Activated T-cell treated with anti-CD3 and anti-CD28 coated beads for 48 hours (primary cell): ENCODE results near the gene SART3.
"Not testable (repeated sequence)": the region's sequence is repeated elsewhere in the genome, so short reads cannot be mapped to it uniquely, and the experiment has no call there.

Experiments used
- DNase-seq: peaks from one replicate; pipeline ENCODE4 v3.0.0-alpha.2; 2020; ENCODE audit warnings: low read depth

SART3 gene

DNA sequence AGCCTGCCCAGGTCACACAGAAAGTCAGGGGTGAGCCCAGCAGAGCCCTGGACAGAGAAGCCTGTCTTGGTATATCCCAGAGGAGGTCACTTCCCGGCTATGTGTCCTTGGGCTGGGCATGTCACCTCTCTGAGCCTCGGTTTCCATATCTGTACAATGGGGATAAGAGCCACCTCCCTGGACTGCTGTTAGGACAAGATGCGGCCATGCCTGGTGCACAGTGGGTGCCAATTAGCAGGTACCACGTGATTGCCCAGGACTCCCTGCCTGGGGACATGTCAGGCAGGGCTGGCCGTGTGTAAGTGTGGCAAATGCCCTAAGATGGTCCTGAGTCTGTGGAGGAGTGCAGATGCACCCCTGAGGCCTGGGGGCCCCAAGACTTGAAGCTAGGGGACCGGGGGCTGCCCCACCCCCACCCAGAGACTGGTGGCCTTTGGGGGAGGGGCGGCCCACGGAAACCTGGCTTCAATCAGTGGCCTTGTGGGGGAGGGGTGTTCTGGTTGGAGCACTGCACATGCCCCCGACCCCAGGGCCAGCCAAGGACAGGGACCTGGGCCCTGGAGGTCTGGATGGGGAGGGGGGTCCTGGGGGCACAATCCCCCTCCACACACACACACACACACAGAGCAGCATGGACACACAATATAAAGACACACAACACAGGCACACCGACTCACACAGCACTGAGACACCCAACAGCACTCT, 36.0 kb upstream of the SART3 start:
- no peak for DNase-seq

DNA sequence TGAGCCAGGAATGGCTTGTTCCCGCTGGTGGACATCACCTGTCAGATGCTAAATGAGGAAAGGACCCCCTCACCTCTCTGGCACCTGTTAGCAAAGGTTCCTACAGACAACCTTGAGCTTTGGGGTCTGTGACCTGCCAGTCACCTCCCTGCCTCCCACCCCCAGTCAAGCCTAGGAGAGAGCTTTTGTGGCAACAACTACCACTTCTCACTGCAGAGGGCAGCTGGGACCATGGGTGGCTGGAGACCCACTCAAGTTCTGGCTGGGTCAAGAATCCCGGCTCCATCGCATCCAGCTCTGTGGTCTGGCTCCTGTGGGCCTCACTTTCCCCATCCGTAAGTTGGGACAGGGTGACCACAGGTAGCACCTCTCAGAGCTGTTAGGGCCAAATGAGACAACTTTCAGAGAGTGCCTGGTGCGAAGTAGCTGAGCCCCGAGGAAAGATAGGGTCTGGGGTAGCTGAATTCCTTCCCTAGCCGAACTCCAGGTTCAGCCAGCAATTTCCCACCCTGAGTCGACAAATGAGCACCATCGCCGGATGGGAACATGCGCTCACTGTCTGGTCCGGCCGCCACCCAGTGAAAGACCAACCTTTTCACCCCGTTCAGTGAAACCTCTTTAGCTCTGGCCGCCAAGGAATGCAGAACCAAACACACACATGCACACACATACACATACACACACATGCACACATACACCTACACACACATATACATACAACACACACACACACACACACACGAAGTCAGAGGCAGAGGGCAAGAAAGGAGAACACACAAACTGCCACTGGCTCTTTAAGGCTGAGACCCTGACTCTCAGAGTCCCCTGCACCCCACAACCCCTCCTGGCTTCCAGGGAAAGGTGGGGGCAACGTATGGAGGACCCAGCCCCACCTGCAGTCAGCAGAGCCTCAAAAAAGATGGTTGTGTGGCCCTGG, 35.0 kb upstream of the SART3 start:
- DNase-seq = no peak

DNA sequence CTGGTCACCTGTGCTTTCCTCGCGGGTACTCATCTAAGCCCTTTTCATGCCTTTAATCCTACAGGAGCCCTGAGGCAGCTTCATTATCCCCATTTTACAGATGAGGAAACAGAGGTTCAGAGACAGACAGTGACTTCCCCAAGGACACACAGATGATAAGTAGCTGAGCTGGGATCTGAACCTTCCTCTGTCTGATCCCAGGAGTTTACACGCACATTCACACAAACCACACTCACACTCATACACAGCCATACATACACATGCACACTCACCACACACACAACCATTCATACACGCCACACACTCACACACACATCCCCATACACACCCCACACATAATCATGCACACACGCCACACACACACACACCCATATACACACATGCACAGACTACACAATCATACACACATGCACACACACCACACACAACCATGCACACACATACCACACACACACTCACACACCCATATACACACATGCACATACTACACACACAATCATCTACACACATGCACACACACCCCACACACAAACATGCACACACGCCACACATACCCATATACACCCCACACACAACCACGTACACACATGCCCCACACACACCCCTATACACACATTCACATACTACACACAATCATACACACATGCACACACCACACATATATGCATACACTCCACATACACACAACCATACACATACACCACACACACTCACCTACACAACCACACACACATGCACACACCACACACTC, 34.2 kb upstream of the SART3 start:
- no peak for DNase-seq

DNA sequence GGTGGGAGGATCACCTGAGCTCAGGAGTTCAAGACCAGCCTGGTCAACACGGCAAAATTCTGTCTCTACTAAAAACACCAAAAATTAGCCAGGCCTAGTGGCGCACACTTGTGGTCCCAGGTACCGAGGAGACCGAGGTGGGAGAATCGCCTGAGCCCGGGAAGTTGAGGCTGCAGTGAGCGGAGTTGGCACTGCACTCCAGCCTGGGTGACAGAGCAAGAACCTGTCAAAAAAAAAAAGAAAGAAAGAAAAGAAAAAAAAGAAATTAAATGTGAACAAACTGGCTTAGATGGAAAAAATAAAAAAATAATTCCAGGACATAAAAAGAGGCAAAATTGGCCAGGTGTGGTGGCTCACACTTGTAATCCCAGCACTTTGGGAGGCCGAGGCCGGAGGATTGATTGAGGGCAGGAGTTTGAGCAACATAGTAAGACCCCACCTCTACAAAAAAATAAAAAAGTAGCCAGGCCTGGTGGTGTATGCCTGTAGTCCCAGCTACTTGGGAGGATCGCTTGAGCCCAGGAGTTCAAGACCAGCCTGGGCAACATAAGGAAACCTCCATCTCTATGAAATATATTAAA, 33.4 kb upstream of the SART3 start:
- DNase-seq = no peak

DNA sequence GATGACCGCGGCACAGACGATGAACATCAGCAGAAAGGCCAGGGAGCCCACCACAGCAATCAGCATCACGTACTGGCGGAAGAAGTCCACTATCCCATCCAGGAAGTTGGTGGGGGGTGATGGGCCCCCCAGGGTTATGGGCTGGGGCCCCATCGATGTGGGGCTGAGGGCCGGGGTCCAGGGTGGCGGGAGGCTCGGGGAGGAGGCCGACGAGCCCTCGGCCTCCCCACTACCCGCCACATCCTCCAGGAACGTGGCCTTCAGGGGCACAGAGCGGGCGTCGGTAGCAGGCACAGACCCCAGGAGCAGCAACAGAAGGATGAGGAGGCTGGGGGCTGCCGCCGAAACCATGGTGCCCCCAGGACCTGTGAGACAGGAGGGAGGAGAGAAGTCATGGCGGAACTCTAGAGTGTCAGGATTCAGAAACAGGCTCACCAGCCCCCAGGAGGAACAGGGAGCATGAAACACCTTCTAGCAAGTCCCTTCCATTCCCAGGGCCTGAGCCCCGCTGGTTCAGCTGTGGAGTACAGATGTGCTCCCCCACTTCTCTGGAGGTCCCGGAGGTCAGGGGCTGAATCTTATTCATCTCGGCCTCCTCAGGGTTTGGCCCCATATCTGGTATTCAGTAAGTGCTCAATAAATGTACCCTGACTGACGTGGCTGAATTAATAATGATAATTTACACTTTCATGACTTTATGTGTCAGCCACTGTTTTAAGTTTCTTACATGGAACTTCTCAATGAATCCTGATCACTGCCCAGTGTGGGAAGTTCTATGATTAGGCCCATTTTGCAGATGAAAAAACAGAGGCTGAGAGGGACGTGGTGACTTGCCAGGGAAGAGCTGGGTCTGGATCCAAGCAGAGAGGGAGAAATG, 31.3 kb upstream of the SART3 start:
- no peak for DNase-seq

DNA sequence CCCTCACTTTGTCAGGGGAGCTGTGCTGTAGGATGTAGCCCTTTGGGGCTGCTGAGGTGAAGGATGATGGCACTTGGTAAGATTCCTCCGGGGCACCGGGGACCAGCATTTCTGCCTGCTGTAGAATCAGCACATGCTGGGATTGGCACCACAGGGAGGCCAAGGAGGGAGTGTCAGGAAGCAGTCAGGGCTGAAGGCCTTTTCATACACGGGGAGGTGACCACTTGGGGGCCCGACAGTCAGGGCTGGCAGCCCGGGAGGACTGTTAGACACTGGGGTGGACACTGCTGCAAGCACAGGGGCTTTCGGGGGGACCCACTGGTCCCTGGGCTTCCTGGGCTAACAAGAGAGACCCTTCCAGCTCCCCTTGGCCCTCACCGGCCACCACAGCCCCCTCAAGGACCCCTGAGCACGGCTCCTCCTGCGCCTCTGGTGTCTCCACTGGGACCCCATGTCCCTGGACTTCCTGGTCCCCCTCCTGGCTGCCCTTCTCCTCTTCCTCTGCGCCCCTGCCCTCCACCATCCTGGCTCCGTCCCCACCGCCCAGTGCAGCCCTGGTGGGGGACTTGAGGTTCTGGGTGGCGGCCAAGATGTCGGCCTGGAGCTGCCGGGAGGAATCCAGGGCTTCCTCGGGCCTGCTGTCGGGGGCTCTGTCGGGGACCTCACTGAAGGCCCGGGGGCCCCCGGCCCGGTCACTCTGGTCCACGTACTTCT, 30.5 kb upstream of the SART3 start:
- no peak for DNase-seq

DNA sequence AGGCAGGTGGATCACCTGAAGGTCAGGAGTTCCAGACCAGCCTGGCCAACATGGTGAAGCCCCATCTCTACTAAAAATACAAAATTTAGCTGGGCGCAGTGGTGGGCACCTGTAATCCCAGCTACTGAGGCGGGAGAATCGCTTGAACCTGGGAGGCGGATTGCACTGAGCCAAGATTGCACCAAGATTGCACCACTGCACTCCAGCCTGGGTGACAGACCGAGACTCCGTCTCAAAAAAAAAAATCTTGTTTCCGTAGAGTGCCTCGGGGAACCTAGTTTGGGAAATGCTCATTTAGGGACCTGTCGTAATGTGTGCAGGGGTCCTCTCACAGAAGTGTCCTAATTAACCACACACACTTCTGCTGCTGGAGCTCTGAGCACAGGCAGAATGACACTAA, 29.5 kb upstream of the SART3 start:
- not testable (repeated sequence) for DNase-seq

DNA sequence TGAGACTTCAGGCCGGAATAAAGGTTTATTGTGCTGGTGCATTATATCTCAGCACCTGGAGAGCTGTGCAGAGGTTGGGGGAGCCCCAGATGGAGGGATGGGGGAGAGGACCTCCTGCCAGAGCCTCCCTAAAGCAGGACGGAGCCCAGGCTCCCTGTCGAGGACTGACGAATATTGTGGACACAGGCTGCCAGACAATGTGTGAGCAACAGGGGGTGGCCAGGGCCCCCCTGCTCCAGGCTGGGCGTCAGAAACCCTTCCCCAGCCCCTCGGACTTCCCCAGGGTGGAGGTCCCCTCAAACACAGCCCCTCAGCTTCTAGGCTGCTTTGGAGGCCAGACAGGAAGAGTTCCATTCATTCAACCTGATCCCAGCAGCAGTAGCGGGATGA, 28.9 kb upstream of the SART3 start:
- DNase-seq = no peak

DNA sequence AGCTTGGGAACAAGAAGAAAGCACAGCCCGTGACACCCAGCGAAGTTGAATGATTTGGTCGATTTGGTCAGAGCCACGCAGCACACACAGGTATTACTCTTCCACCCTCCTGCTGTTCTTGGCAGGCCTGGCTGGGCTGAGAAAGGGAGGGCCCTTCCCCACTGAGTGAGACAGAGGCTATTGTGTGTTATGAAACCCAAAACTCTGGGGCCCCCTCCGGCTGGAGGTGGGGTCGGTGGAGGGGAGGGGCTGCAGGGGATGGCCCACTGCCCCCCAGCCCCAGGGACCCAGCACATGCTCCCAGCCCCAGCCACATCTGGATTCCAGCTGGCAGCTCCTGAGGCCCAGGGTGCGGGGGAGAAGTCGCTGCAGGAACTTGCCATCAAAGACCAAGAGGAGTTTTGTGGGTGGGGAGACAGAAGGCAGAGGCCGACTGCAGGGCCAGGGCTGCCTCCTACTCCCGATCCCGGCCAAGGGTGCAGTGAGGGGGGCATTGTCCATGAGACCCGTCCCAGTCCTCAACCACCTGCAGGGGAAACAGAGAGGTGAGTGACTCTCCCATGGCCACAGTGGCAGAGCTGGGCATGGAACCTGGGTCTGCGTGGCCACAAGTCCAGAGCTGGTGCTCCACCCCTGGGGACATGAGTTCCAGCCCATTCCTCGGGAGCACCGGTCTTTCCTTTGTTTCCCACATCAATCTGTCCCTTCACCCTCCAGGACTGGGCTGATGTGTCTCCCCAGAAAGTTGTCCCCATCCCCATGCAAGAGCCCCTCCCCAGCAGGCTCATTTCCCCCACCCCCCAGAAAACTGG, 28.3 kb upstream of the SART3 start:
- DNase-seq = no peak

DNA sequence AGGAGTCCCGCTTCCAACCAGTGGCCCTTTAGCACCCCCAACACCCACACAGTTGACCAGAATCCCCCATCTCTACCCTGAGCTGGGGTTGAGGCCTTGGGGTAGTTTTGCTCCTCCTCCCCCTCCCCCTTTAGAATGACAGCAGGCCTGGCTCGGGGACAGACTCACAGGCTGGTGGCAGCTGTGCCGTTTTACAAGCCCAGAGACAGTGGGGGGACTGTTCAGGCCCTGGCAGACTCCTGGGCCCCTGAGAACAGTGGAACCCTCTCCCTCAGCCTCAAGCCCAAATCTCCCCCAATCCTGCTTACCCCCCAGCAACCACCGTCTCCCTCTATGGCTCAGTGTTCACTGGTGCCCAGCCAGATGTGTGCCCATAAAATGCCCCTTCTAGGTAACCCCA, 26.9 kb upstream of the SART3 start:
- DNase-seq = no peak

DNA sequence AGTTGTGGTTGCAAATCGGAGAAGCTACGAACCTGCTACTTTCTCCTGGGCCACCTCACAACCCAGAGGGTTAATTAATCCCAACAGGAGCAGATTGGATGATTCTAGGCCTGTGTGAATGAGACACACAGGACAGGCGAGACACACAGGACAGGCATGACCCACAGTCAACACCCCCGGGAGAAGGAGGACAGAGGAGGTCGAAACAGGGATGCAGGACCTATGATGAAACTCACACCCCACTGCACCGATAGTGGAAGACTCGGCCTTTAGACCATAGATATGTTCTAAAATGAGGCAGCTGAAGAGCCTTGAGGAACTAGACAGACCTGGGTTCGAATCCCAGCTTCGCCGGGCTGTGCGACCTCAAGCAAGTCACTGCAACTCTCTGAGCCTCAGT, 25.3 kb upstream of the SART3 start:
- DNase-seq = no peak

DNA sequence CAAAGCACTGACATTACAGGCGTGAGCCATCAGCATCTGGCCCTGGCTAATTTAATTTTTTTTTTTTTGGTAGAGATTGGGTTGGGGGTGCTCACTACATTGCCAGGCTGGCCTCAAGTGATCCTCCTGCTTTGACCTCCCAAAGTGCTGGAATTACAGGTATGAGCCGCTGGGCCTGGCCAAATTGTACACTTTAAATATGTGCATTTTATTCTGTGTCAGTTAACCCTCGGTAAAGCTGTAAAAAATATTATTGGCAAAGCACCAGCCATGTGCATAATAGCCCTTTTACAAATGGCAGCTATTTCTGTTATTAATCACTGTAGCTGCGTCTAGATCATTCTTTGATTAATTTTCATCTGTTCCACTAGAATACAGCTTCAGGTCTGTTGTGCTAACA, 24.9 kb upstream of the SART3 start:
- DNase-seq = no peak

DNA sequence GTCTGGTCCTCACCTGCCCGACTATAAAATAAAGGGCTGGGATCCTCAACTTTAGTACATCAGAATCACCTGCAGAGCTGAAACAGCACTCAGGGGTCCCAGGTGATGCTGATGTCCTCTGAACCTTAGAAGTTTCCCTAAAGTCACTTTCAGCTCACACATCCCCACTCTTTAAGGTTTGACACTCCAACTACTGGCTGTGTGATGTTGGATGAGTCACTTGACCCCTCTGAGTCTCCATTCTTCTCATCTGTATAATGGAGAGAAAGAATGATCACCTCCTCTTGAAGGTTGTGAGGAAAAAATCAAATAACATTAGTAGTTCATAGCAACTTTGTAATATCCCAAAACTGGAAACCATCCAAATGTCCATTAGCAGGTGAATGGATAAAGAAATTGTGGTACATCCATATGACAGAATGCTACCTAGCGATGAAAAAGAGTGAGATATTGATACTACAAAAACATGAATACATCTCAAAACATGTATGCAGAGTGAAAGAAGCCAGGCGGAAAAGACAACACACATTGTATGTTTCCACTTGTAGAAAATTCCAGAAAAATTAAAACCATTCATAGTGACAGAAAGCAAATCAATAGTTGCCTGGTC, 23.6 kb upstream of the SART3 start:
- DNase-seq = no peak

DNA sequence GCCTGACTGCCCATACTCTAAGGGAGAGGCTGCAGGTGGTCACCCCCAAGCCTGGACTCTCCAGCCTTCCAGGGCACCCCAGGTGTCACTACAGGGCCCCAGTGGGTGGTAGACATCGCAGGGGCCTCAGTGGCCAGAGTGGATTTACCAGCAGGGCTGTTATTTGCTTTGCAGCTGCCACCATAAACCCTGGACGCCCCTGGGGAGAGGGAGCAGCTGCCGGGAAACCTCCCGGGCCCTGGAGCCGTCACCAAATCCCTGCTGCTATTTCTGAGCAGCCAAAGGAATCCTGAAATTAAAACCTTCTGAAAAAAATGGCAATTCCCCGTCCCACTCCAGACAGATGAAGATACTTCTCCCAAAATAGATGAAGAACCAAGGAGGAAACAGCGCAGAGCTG, 23.0 kb upstream of the SART3 start:
- DNase-seq = no peak

DNA sequence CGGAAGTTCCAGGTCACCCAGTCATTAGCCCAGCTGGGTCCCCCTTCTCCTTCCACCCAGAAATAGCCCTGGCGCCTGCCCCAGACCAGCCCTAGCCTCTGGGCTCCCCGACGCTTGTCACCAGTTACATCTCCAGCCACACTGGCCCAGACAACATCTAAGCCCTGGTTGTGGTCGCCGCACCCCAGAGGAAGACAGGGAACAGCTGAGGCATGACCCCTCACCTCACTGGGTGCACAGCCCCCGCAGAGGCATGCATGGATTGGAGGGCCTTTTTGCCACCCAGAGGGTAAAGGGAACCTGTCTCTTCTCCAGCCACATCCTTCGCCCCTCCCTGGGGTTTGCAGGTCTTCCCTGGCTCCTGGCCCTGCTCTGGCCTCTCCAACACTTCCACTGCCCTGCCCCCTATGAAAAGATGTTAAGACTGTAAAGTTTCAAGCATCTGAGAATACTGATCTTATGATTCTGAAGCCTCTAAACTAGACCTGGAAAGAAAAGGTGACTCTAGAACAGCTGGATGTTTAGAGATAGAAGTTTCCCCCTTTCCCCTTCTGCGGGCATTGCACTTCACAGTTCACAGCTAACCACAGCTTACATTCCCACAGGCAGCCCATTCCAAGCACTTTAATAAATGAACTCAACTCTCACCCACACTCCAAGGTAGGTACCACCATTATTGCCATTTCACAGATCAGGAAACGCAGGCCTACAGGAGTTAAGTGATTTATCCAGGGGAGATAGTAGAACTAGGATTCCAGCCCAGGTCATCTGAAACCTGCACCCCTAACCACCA, 22.2 kb upstream of the SART3 start:
- DNase-seq = no peak

DNA sequence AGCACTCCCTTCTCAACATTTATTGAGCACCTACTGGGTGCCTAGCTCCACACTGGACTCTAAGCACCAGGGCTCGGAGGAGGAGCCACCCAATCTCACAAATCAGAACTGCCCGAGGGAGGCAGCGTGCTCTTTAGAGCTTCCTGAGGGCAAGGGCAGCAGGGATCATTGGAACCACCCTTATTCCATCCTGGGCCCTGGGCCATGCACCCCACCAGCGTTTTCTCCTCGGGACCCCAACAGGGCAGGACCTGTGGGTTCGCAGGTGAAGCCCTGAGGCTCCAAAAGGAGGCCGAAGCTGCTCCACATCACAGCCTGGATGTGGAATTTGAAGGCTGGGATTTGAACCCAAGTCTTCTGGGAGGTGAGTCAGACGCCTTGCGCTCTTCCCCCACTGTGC, 21.5 kb upstream of the SART3 start:
- DNase-seq = no peak

DNA sequence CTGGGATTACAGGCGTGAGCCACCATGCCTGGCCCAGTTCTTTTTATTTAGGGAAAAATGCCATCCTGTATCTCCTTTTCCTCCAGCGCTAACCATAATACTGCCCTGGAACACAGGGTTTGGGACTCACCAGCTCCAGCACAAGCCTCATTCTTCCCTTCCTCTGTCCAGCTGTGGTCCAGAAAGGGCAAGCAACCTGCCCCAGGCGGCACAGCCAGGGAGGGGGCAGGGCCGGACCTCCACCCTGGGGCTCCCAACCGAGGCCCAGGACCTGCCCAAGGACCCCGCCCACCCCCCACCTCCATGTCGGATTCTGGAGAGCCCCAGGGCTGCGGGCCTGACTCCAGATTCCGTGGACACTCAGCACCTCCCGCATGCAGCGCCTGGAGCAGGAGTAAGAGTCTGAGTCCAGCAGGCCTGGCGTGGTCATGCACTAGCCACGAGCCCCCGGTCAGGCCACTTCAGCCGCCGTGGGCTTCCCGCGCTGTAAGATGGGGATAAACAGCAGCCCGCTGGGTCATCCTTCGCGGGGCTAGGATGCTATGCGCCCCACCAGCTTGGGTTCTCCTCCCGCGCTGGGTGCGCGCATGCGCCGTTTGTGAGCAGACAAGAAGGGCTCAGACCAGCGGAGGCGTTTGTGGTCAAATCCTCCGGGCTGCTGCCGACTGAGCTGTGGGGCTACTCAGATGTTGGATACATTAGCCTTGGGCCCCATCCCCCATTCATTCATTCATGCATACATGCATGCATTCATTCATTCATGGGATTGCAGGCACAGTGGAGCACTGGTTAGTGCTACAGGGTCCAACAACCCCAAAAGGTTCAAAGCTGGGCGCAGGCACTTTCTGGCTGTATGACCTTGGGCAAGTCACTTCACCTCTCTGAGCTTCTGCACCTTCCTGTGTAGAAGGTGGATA, 20.6 kb upstream of the SART3 start:
- no peak for DNase-seq

DNA sequence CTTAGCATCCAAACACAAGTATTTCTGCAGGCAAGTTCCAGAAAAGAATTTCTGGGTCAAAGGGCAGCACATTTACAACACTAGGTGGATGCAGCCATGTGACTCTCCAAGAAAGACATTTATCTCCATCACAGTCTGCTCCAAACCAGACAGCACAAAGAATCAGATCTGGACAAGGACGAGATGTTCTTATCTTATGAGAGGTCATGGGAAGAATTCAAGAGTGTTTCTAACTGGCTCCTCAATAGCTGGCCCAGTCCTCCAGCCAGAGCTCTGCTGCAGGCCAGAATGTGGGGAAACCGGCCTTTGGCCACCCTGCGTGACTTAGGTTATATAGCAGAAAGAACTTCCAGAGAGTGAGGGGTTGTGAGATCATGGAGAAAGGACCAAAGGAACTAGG, 19.6 kb upstream of the SART3 start:
- DNase-seq = no peak
